ENCODE results near the gene CHMP4B.

The CHMP4B gene

DNA sequence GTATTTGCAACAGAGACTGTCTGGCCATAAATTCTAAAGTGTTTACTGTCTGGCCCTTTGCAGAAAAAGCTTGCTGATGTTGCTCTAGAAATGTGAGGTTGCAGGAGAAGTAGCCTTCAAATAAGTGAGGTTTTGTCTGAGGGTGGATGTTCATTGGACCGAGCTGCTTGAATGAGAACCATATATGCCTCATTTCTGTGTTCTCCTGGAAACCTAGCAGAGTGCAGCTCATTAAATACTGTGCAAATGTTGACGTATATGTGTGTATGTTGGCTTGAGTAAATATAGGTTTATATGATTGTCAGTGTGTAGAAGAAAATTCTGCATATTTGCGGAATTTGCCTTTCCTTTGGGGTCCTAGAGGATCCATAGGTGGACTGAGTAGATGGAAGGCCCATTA, 39.0 kb downstream of the CHMP4B start:
- peaks cover 49% of the 10 kb centered on the region for H3K36me3 ChIP-seq (ENCODE audit: control insufficient read depth, low read length)
- TF ChIP-seq, protein P1, sequence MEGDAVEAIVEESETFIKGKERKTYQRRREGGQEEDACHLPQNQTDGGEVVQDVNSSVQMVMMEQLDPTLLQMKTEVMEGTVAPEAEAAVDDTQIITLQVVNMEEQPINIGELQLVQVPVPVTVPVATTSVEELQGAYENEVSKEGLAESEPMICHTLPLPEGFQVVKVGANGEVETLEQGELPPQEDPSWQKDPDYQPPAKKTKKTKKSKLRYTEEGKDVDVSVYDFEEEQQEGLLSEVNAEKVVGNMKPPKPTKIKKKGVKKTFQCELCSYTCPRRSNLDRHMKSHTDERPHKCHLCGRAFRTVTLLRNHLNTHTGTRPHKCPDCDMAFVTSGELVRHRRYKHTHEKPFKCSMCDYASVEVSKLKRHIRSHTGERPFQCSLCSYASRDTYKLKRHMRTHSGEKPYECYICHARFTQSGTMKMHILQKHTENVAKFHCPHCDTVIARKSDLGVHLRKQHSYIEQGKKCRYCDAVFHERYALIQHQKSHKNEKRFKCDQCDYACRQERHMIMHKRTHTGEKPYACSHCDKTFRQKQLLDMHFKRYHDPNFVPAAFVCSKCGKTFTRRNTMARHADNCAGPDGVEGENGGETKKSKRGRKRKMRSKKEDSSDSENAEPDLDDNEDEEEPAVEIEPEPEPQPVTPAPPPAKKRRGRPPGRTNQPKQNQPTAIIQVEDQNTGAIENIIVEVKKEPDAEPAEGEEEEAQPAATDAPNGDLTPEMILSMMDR (IDR thresholded peaks at IDR 0.05; ENCODE audit: low read depth, low read length, poor library complexity, severe bottlenecking), result no peak
- no peak for TF ChIP-seq EZH2phosphoT487 (IDR thresholded peaks at IDR 0.05; ENCODE audit: borderline replicate concordance, low read length)
- H3K4me2 ChIP-seq (ENCODE audit: low read length), result no peak overlapping the region
- H3K27ac ChIP-seq (ENCODE audit: low read depth, low read length), result no peak overlapping the region
- no peaks in the 10 kb centered on the region for H3F3A ChIP-seq (ENCODE audit: control insufficient read depth, insufficient read depth)
- H4K20me1 ChIP-seq (ENCODE audit: control insufficient read depth, insufficient read depth, low read depth, low read length), result no peaks in the 10 kb centered on the region
- no peaks in the 10 kb centered on the region for H3K4me1 ChIP-seq (ENCODE audit: control insufficient read depth, low read length)
- peaks cover 41% of the 10 kb centered on the region for H3K79me2 ChIP-seq (ENCODE audit: control insufficient read depth, low read length)
- no peaks in the 10 kb centered on the region for H3K27me3 ChIP-seq (ENCODE audit: control insufficient read depth, low read length)
- H3K4me3 ChIP-seq (ENCODE audit: low read length), result no peak overlapping the region
- H3K9me3 ChIP-seq (ENCODE audit: control insufficient read depth, insufficient read depth, low read length), result no peaks in the 10 kb centered on the region
- H3K9me2 ChIP-seq (replicated peaks; ENCODE audit: control insufficient read depth, low read length), result no peaks in the 10 kb centered on the region

DNA sequence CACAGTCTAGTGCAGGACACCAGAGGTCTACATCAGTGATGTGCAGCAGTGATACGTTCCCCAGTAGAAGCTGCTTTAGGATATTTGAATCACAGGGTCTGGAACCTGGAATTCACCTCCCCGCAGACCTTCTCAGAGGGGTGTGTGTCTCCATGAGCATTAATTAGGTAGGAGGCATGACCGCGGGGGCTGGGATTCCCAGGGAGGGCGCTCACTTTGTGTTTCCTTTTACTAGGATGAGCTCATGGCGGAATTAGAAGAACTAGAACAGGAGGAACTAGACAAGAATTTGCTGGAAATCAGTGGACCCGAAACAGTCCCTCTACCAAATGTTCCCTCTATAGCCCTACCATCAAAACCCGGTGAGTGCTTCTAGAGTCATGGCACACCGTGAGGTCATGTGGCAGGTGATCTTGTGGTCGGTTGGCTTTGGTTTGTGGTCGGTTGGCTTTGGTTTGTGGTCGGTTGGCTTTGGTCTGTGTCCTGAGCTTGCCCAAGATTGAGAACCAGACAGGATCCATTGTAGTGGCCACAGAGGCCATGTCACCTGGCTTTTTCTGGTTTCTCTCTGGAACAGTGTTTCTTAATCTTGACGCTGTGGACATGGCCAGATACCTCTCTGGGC, 40.8 kb downstream of the CHMP4B start:
- Histone ChIP-seq H3K4me1 (ENCODE audit: control insufficient read depth, low read length) (no peaks in the 10 kb centered on the region), H3K36me3 (ENCODE audit: control insufficient read depth, low read length) (peaks cover 49% of the 10 kb centered on the region), H4K20me1 (ENCODE audit: control insufficient read depth, insufficient read depth, low read depth, low read length) (no peaks in the 10 kb centered on the region), H3K27me3 (ENCODE audit: control insufficient read depth, low read length) (no peaks in the 10 kb centered on the region), H3K4me2 (ENCODE audit: low read length) (no peak overlapping the region), H3F3A (ENCODE audit: control insufficient read depth, insufficient read depth) (no peaks in the 10 kb centered on the region), H3K9me3 (ENCODE audit: control insufficient read depth, insufficient read depth, low read length) (no peaks in the 10 kb centered on the region), H3K79me2 (ENCODE audit: control insufficient read depth, low read length) (peaks cover 23% of the 10 kb centered on the region), H3K4me3 (ENCODE audit: low read length) (no peak overlapping the region), H3K27ac (ENCODE audit: low read depth, low read length) (no peak overlapping the region), H3K9me2 (replicated peaks; ENCODE audit: control insufficient read depth, low read length) (no peaks in the 10 kb centered on the region)
- TF ChIP-seq, protein P1 (IDR thresholded peaks at IDR 0.05; ENCODE audit: low read depth, low read length, poor library complexity, severe bottlenecking), result no peak
- TF ChIP-seq EZH2phosphoT487 (IDR thresholded peaks at IDR 0.05; ENCODE audit: borderline replicate concordance, low read length), result no peak

DNA sequence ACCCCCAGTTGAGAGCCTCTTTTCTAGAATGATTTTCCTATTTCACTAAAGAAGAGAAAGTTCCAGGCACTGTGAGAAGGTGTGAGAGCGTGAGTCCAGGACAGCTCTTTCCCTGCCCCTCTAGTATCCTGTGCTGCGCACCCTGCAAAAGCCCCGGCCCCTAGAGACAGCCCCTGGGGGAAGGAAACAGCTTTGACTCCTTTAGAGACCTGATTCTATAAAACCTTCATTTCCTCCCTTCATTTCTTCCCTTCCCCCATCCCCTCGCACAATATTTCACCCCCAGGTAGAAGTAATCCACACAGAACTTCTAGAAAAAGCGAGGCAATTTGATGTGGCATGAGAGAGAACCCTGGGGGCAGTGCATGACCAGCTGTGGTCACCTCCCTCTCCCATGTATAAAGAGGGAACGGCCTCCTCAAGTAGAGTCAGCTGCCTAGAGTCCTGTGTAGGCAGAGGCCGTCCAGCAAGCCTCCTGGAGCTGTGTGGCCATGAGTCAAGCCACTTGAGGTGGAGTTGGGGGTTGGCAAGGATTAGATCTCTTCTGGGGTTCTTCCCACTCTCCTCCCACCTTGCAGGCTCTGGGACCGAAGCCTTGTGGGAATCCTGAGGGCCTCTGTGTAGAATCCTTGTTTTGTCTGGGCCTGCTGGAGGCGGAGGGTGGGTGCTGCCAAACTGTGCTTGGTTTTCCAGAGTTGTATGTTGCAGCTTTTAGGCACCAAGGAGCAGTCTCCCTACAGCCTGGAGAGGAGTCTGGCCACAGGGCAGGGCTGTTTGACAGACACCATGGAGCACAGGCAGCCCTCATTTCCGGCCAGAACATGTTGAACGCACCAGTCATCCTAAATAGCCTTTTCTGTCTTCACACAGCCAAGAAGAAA, 41.7 kb downstream of the CHMP4B start:
- Histone ChIP-seq H3K9me3 (ENCODE audit: control insufficient read depth, insufficient read depth, low read length) (no peaks in the 10 kb centered on the region), H3K4me2 (ENCODE audit: low read length) (no peak overlapping the region), H3K4me1 (ENCODE audit: control insufficient read depth, low read length) (peaks cover 4% of the 10 kb centered on the region), H3K9me2 (replicated peaks; ENCODE audit: control insufficient read depth, low read length) (no peaks in the 10 kb centered on the region), H3K27me3 (ENCODE audit: control insufficient read depth, low read length) (no peaks in the 10 kb centered on the region), H3K79me2 (ENCODE audit: control insufficient read depth, low read length) (peaks cover 14% of the 10 kb centered on the region), H3K27ac (ENCODE audit: low read depth, low read length) (no peak overlapping the region), H4K20me1 (ENCODE audit: control insufficient read depth, insufficient read depth, low read depth, low read length) (no peaks in the 10 kb centered on the region), H3K4me3 (ENCODE audit: low read length) (no peak overlapping the region), H3F3A (ENCODE audit: control insufficient read depth, insufficient read depth) (no peaks in the 10 kb centered on the region), H3K36me3 (ENCODE audit: control insufficient read depth, low read length) (peaks cover 49% of the 10 kb centered on the region)
- TF ChIP-seq EZH2phosphoT487 (IDR thresholded peaks at IDR 0.05; ENCODE audit: borderline replicate concordance, low read length), result no peak
- TF ChIP-seq, protein P1 (IDR thresholded peaks at IDR 0.05; ENCODE audit: low read depth, low read length, poor library complexity, severe bottlenecking), result no peak
